Ovary (tissue), 3 donors: ENCODE measurements around the gene TSEN34.

ENCODE experiments used
- EP300 ChIP-seq: sonication (generic); formaldehyde crosslinking; IDR thresholded peaks from one replicate; pipeline ENCODE4 v1.6.1; 2017; ENCODE audit warnings: antibody characterized with exemption
- TF ChIP-seq, protein P1 (sequence below), 3 donors: fragments of 450-650 bp in 2 of 3; fragments of 200-600 bp in 1 of 3; IDR thresholded peaks; one replicate each; pipeline versions ENCODE4 v1.5.1 to v1.8.0; 2016 to 2022; ENCODE audit warnings: antibody characterized with exemption in 3 of 3, mild to moderate bottlenecking in 1 of 3
- donor health status: DM: no; HTN: no; CAD: no.

DNA sequence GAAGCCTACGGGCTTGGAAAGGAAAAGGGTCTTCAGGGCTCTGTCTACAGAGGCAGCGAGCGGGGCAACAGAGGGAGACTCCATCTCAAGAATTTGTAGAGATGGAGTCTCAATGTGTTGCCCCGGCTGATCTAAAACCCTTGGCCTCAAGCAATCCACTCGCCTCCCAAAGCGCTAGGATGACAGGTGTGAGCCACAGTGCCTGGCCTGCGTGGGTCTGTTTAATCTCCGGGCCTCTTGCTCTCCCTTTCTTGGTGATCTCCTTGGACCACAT lies 17.6 kb downstream of the TSEN34 start:
- no peak for TF ChIP-seq EP300
- TF ChIP-seq, protein P1, sequence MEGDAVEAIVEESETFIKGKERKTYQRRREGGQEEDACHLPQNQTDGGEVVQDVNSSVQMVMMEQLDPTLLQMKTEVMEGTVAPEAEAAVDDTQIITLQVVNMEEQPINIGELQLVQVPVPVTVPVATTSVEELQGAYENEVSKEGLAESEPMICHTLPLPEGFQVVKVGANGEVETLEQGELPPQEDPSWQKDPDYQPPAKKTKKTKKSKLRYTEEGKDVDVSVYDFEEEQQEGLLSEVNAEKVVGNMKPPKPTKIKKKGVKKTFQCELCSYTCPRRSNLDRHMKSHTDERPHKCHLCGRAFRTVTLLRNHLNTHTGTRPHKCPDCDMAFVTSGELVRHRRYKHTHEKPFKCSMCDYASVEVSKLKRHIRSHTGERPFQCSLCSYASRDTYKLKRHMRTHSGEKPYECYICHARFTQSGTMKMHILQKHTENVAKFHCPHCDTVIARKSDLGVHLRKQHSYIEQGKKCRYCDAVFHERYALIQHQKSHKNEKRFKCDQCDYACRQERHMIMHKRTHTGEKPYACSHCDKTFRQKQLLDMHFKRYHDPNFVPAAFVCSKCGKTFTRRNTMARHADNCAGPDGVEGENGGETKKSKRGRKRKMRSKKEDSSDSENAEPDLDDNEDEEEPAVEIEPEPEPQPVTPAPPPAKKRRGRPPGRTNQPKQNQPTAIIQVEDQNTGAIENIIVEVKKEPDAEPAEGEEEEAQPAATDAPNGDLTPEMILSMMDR (IDR thresholded peaks at IDR 0.05) = no peak
